ENCODE measurements around the gene RAPGEF4. TPM values are rescaled to one million over a fixed set of nuclear protein-coding genes. Genes with fewer than 3 reads are reported as not detected.

Gene RAPGEF4
- total RNA-seq, 2 donors from 2014 or later, result 0.19 to 0.65 TPM

DNA sequence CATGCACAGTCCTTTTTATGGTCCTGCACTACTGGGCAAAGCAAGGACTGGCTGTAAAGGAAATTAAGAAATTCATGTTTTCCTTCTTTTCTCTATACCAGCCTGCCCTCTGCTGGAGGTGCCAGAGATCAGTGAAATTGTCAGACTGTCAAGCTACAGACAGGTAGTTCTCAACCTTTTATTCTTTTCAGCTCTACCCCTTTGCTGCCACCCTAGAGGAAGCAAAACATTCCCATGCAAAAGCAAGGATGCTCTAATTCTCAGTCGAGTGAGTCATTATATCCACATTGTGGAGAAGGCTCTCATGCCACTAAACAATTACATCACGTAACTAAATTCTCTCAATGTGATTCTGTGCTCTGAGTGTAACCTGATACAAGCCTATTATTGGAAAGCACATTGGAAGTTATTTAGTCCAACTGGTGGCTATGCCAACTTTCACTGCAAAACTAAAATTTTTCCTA lies 25.0 kb upstream of the RAPGEF4 start:
- no peaks in the 10 kb centered on the region for H3K36me3 Mint-ChIP-seq (ENCODE audit: insufficient read depth in 2 of 2)
- no peaks in the 10 kb centered on the region for H3K4me1 Mint-ChIP-seq (ENCODE audit: low read depth)
- H3K27me3 Mint-ChIP-seq (ENCODE audit: low read depth), result peaks cover 16% of the 10 kb centered on the region
- peak; percentile 24 to 35 for DNase-seq
- H3K9me3 Mint-ChIP-seq, result no peaks in the 10 kb centered on the region
- no peak overlapping the region for H3K27ac Mint-ChIP-seq
- ATAC-seq (replicated peaks in 1 of 2), result no peak
- H3K4me3 Mint-ChIP-seq, result no peak overlapping the region

DNA sequence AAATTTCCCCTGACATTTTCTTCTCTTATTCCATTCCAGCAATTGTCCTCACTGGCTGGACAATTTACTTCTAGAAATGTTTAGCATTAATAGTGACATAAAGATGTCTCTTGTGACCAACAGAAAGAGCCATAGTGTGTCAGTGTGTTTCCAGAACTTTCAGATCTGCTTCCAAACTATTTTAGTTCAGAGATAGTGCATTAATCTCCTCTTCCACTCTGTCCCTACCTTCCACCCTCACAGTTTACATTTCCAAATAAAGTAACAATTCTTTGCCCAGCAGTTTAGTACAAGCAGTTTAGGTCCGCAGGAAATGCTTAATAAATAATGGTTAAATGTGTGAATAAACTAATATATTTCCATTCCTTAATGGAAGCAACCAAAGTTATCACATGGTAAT lies 24.5 kb upstream of the RAPGEF4 start:
- H3K4me1 Mint-ChIP-seq (ENCODE audit: low read depth), result no peaks in the 10 kb centered on the region

DNA sequence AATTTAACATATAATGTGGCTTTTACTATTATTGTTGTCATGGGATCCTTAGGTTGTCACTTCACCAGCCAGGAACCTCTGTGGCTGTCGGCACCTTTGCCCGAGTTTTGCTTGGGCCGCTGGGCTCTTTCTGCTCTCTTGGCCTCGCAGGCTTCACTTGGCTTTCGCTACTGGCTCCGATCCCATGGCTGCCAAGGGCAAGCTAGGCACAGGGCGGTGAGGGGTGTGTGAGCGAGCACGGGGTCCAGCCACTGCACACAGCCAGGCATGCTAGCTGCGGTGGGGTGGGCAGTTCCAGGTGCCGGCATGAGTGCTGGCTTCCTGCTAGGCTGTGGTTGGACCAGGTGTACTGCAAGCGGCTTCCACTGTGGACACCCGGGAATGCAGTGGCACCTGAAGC lies 23.4 kb upstream of the RAPGEF4 start:
- ATAC-seq (replicated peaks in 1 of 2), result no peak
- H3K27me3 Mint-ChIP-seq (ENCODE audit: low read depth), result peaks cover 16% of the 10 kb centered on the region

More for the DNA sequence above, 24.5 kb upstream of the RAPGEF4 start:
- peaks cover 16% of the 10 kb centered on the region for H3K27me3 Mint-ChIP-seq (ENCODE audit: low read depth)
- H3K9me3 Mint-ChIP-seq, result no peaks in the 10 kb centered on the region
- H3K36me3 Mint-ChIP-seq (ENCODE audit: insufficient read depth in 2 of 2), result no peaks in the 10 kb centered on the region
- H3K4me3 Mint-ChIP-seq, result no peak overlapping the region
- no peak for DNase-seq
- ATAC-seq (replicated peaks in 1 of 2), result no peak
- no peak overlapping the region for H3K27ac Mint-ChIP-seq

DNA sequence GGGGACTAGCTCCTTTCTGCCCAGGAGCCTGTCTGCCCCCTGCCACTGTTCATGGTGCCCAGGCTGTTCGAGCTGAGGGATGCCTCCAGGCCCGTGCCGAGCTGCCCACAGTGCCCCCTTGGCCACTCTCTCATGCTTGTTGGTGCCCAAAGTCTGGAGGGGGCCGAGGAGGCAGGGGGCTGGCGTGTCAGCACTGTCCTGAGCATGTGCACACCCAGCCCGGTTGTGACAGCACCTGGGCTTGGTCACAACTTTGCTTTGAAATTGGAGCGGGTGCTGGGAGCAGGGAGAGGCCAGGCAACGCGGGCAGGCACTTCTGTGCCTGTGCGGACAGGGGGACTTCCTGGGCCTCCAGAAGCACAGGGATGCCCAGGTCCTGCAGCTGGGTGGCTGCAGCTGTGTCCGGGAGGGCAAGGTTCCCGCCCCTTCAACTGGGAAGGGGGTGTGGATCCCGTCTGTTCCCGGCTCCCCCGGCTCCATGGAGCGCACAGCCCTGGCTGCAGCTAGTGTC lies 22.2 kb upstream of the RAPGEF4 start:
- H3K36me3 Mint-ChIP-seq (ENCODE audit: insufficient read depth in 2 of 2), result no peaks in the 10 kb centered on the region
- H3K27me3 Mint-ChIP-seq (ENCODE audit: low read depth), result peaks cover 6% of the 10 kb centered on the region
- DNase-seq (no peak), ATAC-seq (replicated peaks in 1 of 2) (no peak)
- no peaks in the 10 kb centered on the region for H3K9me3 Mint-ChIP-seq
- H3K4me3 Mint-ChIP-seq, result no peak overlapping the region
- H3K4me1 Mint-ChIP-seq (ENCODE audit: low read depth), result no peaks in the 10 kb centered on the region
- no peak overlapping the region for H3K27ac Mint-ChIP-seq

More for the DNA sequence above, 23.4 kb upstream of the RAPGEF4 start:
- Mint-ChIP-seq H3K4me1 (ENCODE audit: low read depth) (no peaks in the 10 kb centered on the region), H3K9me3 (no peaks in the 10 kb centered on the region), H3K36me3 (ENCODE audit: insufficient read depth in 2 of 2) (no peaks in the 10 kb centered on the region), H3K4me3 (no peak overlapping the region), H3K27ac (no peak overlapping the region)
- no peak for DNase-seq

DNA sequence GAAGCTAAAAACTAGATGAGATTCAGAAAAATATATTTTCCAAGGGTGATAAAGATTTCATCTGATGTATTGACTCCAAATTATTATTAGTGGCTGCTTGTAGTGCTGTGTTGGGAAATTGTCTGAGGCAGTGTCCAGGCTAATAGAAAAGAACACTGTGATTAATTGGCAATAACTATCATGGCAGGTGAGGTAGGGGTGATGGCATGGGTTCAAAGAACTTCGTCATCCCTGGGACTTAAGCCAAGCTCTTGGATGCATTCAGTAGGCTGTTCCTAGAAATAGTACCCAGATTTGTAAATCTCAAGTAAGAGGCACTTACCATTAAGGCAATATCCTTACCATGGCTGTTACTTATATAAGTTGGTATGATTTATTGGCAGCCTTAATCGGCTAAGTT lies 13.2 kb upstream of the RAPGEF4 start:
- Mint-ChIP-seq H3K4me3 (no peak overlapping the region), H3K27ac (no peak overlapping the region), H3K36me3 (ENCODE audit: insufficient read depth in 2 of 2) (peaks cover 4 to 9% of the 10 kb centered on the region in 2 donors), H3K27me3 (ENCODE audit: low read depth) (peaks cover 21% of the 10 kb centered on the region), H3K9me3 (peaks cover 0 to 3% of the 10 kb centered on the region in 2 donors), H3K4me1 (ENCODE audit: low read depth) (no peaks in the 10 kb centered on the region)
- DNase-seq, result no peak
- ATAC-seq (replicated peaks in 1 of 2), result no peak

DNA sequence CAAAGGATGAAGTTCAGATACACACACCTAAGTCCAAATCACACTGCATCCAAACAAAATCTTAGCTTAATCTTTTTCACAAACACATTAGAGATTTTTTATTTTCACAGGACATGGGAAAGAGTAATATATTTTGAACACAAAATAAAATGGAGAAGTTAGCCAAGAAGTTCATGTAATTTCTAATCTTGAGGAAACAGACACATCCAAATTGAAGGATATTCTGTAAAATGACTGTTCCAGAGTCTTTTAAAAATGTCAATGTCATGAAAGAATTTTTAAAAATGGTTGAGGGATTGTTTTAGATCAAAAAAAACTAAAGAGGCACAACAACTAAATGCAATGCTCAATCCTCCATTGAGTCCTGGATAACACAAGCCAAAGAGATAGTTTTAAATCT lies 12.4 kb upstream of the RAPGEF4 start:
- peaks cover 0 to 3% of the 10 kb centered on the region in 2 donors for H3K9me3 Mint-ChIP-seq
- DNase-seq (no peak), ATAC-seq (replicated peaks in 1 of 2) (no peak)
- no peaks in the 10 kb centered on the region for H3K4me1 Mint-ChIP-seq (ENCODE audit: low read depth)
- no peak overlapping the region for H3K27ac Mint-ChIP-seq
- peaks cover 21% of the 10 kb centered on the region for H3K27me3 Mint-ChIP-seq (ENCODE audit: low read depth)
- H3K36me3 Mint-ChIP-seq (ENCODE audit: insufficient read depth in 2 of 2), result peaks cover 4 to 9% of the 10 kb centered on the region in 2 donors
- H3K4me3 Mint-ChIP-seq, result no peak overlapping the region

DNA sequence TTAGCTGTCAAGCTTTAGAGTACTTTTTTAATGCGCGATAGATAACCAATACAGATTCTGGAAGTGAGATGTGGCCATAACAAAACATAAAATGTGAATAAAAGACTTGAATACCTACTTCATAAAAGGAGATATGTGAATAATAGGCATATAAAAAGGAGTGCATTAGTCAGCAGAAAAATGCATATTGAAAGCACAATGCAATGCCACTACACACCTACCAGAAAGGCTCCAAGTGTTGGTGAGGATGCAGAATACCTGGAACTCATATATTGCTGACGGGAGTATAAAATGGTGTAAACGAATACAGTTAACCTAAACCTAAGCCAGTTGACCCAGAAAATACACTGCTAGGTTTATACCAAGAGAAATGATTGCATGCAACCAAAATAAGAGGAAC lies 10.9 kb upstream of the RAPGEF4 start:
- Mint-ChIP-seq H3K27me3 (ENCODE audit: low read depth) (peaks cover 21% of the 10 kb centered on the region), H3K9me3 (peaks cover 0 to 3% of the 10 kb centered on the region in 2 donors)
- no peak for ATAC-seq (replicated peaks in 1 of 2)

DNA sequence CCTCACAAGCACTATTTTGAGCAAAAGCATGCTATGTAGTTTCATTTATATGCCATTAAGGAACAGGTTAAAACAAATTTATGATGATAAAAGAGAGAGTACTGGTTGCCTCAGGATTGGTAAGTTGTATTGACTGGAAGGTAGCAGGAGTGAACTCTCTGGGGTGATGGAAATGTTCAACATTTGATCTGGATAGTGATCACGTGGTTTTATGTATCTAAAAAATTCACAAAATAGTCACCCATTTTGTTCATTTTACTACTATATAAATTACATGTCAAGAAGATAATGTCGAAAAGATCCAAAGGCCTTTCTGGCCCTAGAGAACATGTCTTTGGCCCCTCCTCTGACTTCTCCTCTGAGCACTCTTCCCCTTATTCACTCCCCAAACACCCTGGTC lies 10.4 kb upstream of the RAPGEF4 start:
- Mint-ChIP-seq H3K27ac (no peak overlapping the region), H3K4me1 (ENCODE audit: low read depth) (no peaks in the 10 kb centered on the region), H3K9me3 (peaks cover 0 to 2% of the 10 kb centered on the region in 2 donors), H3K4me3 (no peak overlapping the region), H3K36me3 (ENCODE audit: insufficient read depth in 2 of 2) (peaks cover 3 to 6% of the 10 kb centered on the region in 2 donors), H3K27me3 (ENCODE audit: low read depth) (peaks cover 20% of the 10 kb centered on the region)
- DNase-seq (no peak), ATAC-seq (replicated peaks in 1 of 2) (no peak)

More for the DNA sequence above, 10.9 kb upstream of the RAPGEF4 start:
- Mint-ChIP-seq H3K27ac (no peak overlapping the region), H3K4me3 (no peak overlapping the region), H3K4me1 (ENCODE audit: low read depth) (no peaks in the 10 kb centered on the region), H3K36me3 (ENCODE audit: insufficient read depth in 2 of 2) (peaks cover 4 to 7% of the 10 kb centered on the region in 2 donors)
- no peak for DNase-seq

DNA sequence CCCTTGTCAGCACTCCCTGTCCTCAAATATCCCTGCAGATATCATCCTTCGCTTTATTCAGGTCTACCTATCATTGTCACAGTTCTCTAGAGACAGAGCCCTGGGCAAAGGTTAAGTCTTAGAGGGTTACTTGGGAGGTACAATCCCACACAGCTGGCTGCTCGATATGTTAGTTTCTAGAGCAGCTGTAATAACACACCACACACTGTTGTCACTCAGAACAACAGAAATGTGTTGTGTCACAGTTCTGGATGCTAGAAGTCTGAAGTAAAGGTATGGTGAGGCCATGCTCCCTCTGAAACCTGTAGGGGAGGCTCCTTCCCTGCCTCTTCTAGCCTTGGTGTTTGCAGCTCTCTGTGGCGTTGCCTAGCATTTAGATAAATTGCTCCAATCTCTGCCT lies 9.9 kb upstream of the RAPGEF4 start:
- DNase-seq, result no peak
- no peak for ATAC-seq (replicated peaks in 1 of 2)
- Mint-ChIP-seq H3K4me1 (ENCODE audit: low read depth) (no peaks in the 10 kb centered on the region), H3K36me3 (ENCODE audit: insufficient read depth in 2 of 2) (peaks cover 0 to 1% of the 10 kb centered on the region in 2 donors), H3K27ac (no peak overlapping the region), H3K4me3 (no peak overlapping the region), H3K27me3 (ENCODE audit: low read depth) (peaks cover 20% of the 10 kb centered on the region), H3K9me3 (no peaks in the 10 kb centered on the region)

DNA sequence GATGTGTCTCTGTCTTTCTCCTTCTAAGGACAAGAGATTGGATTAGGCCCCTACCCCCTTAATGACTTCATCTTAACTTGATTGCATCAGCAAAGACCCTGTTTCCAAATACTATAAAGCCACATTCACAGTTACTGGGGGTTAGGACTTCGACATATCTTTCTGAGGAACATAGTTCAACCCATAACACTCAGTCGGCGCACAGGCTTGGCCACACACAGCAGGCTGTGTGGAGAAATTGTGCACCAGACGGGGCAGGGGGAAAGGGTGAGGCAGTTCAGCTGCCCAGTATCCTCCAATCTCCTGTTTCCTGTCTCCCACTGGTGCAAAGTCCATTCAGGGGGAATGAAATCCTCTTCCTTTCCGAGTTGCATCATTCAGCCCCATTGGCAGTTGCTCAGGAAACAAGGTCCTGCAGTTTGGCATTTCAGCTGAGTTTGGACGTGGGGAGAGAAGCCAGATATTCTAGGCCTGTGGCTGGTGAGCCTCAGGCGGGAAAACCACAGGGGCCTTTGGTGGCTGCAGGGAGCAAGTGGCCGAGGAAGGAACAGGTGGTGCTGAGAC lies 9.4 kb upstream of the RAPGEF4 start:
- no peaks in the 10 kb centered on the region for H3K36me3 Mint-ChIP-seq (ENCODE audit: insufficient read depth in 2 of 2)
- H3K27me3 Mint-ChIP-seq (ENCODE audit: low read depth), result peaks cover 21% of the 10 kb centered on the region
- no peaks in the 10 kb centered on the region for H3K4me1 Mint-ChIP-seq (ENCODE audit: low read depth)
- H3K9me3 Mint-ChIP-seq, result no peaks in the 10 kb centered on the region
- H3K4me3 Mint-ChIP-seq, result no peak overlapping the region
- ATAC-seq (replicated peaks in 1 of 2) (no peak), DNase-seq (no peak)
- no peak overlapping the region for H3K27ac Mint-ChIP-seq

DNA sequence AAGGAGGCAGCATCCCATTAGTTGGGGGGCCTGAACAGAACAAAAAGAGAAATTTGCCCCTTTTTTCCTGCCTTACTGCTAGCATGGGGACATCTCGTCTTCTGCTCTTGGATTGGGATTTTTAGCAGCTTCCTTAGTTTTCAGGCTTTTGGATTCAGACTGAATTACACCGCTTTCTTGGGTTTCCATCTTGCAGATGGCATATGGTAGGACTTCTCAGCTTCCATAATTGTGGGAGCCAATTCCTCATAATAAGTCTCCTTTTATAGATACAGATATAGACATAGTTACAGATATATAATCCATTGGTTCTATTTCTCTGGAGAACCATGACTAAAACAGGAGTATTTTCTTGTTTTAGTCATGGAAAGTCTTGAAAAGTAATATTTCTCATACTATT lies 5.2 kb upstream of the RAPGEF4 start:
- H3K36me3 Mint-ChIP-seq (ENCODE audit: insufficient read depth in 2 of 2), result no peaks in the 10 kb centered on the region
- H3K27ac Mint-ChIP-seq, result no peak overlapping the region
- H3K9me3 Mint-ChIP-seq, result no peaks in the 10 kb centered on the region
- H3K4me1 Mint-ChIP-seq (ENCODE audit: low read depth), result no peaks in the 10 kb centered on the region
- H3K27me3 Mint-ChIP-seq (ENCODE audit: low read depth), result peaks cover 42% of the 10 kb centered on the region
- no peak for ATAC-seq (replicated peaks in 1 of 2)
- H3K4me3 Mint-ChIP-seq, result no peak overlapping the region
- no peak for DNase-seq

DNA sequence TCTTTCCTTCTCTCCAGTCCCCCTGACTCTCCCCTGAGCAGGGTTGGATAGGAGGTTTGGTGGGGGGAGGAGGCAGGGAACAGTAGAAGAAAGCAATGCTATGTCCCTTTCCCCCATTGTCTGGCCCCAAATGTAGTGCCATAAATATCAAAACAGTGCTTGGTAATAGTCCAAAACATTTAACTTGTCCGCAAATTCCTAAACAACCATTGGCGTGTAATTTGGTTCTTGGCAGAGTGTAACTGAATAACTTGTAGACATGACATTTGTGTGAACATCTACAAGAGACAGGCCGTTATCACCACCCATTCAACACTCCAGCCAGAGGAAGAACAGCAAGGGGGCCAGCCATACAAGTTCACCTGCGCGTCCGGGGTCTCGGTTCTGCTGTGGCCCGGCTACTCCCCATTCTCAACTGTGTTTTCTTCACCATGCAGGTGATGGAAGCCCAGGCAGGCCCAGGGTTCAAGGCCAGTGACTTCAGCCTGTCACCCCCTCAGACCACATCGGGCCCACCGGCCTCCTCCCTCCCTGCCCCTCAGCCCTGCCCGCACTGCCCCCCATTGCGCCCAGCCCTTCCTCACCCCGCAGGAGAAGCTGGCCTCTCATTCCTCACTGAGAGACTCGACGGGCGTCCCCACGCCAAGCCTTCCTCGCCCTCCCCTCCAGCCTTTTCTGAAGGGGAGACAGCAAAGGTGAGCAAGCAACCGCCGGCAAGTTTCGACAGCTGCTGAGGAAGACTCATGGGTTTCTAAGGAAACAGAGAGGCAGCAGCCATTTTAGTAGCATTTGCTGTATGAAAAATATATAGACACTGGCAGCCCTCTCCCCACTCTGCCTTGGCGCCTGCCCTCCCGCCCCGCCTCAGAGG lies 699 bp upstream of the RAPGEF4 start:
- no peaks in the 10 kb centered on the region for H3K36me3 Mint-ChIP-seq (ENCODE audit: insufficient read depth in 2 of 2)
- H3K27me3 Mint-ChIP-seq (ENCODE audit: low read depth), result peaks cover 64% of the 10 kb centered on the region
- peaks cover 6% of the 10 kb centered on the region for H3K4me1 Mint-ChIP-seq (ENCODE audit: low read depth)
- peak; percentile 8 to 54 for DNase-seq
- no peaks in the 10 kb centered on the region for H3K9me3 Mint-ChIP-seq
- H3K4me3 Mint-ChIP-seq, result peak overlapping the region; percentile 45 to 59
- peak; percentile 55 to 78 for ATAC-seq (replicated peaks in 1 of 2)
- H3K27ac Mint-ChIP-seq, result no peak overlapping the region

DNA sequence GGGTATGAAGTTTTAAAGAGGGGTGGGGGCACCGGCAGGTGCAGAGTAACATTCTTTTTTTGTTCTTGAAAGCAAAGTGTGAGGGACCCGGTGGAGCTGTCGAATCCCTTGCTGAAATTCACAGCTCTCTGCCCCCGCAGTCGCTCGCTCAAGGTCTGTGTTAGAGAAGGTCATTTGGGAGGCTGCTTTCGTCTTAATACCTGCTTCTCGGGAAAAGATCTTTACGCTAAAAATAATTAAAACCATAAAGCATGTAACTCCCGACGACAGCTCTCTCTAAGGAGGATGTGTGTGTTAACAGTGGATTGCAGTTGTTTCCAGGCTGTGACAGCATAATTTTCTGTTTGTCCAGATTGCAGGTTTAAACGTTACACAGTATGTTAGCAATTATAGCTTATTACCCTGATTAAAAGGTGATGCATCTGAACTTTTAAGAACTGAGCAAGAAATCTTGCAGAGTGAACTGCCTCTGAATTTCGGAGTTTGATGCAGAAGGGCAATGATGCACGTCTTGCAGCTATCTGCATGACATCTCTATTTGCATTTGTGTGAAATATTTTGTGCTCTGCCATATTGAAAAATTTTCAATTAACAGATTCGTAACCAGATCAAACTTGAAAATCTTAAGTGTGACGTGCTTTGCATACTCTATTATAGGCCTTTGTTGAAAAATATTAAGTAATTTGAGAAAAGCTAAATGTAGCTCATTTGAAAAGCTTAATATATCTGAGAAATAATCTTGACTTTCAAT lies 954 bp downstream of the RAPGEF4 start:
- H3K27ac Mint-ChIP-seq, result no peak overlapping the region
- H3K4me3 Mint-ChIP-seq, result peak overlapping the region; percentile 66 to 71
- ATAC-seq (replicated peaks in 1 of 2) (peak in 1 of 2 donors; percentile 9), DNase-seq (no peak)
- H3K36me3 Mint-ChIP-seq (ENCODE audit: insufficient read depth in 2 of 2), result no peaks in the 10 kb centered on the region
- peaks cover 56% of the 10 kb centered on the region for H3K27me3 Mint-ChIP-seq (ENCODE audit: low read depth)
- H3K9me3 Mint-ChIP-seq, result no peaks in the 10 kb centered on the region
- H3K4me1 Mint-ChIP-seq (ENCODE audit: low read depth), result peaks cover 6% of the 10 kb centered on the region

All from activated T-cell treated with anti-CD3 and anti-CD28 coated beads, Interleukin-2, amount 50 U/mL, for 72 hours (primary cell).